Fibroblast of skin of left quadriceps (primary cell): ENCODE data around the gene B3GAT3.
"Not testable (repeated sequence)": the region's sequence is repeated elsewhere in the genome, so short reads cannot be mapped to it uniquely, and the experiment has no call there.

Experiments used
- DNase-seq, 2 experiments: peaks; one replicate each; pipeline ENCODE4 v3.0.0-alpha.2; 2013; ENCODE audit warnings: low read depth in 2 of 2

B3GAT3 gene

DNA sequence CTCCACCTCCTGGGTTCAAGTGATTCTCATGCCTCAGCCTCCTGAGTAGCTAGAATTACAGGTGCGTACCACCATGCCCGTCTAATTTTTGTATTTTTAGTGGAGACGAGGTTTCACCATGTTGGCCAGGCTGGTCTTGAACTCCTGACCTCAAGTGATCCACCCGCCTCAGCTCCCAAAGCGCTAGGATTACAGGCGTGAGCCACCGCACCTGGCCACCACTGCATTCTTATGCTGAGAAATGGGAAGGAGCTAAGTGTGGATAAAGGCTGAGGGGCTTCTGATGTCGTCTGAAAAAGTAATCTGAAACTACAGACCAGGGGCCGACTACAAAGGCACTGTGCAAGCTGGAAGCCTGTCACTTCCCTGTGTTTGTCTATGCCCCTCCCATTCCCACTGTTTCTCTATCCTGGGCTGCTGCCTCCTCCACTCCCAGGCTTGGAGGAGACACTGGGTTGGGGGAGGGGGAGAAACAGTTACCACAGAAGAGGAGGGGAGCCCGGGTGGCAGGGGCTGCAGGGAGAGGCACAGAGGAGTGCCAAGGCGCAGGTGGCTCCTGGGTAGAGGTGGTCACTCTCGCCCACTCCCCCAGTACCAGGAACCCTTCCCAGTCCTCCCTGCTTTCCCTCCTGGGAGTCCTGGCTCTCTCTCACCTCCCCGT lies 17.2 kb downstream of the B3GAT3 start:
- no peak for DNase-seq

DNA sequence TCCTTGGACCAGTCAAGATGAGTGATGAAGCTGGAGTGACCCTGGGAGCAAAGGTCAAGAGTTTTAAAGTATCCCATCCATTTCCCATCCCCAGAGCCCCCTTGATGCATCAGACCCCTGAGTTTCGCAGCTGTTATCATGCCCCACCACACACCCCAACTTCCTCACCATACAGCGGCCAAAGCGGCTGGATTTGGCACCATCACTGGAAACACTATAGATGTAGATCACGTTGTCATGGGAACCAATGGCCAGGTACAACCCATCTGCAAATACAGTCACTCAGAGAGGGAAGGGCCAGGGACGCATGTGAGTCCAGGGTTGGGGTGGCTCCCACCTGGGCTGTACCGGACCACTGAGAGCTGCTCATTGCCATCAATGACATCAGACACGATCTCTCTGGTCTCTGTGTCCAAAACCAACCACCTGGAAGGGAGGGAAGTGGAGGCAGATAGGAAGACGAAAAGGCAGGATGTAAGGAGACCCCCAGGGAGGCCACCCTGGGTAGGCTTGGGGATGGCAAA lies 17.9 kb downstream of the B3GAT3 start:
- DNase-seq: no peak

DNA sequence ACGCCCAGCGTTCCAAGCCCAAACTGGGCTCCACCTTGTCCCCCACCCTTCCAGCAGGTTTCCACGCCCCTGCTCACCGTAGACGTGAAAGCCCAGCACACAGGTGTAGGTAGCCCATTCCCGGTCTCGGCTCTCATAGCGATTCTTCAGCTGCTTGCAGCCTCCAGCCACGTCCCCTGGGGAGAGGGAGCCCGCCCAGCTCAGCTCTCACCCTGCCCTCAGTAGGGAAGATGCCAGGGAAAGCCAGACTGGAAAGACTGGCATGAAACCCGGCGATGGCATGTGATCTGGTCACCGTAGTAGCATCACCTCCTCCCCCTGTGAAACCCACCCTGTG lies 18.7 kb downstream of the B3GAT3 start:
- DNase-seq: no peak

DNA sequence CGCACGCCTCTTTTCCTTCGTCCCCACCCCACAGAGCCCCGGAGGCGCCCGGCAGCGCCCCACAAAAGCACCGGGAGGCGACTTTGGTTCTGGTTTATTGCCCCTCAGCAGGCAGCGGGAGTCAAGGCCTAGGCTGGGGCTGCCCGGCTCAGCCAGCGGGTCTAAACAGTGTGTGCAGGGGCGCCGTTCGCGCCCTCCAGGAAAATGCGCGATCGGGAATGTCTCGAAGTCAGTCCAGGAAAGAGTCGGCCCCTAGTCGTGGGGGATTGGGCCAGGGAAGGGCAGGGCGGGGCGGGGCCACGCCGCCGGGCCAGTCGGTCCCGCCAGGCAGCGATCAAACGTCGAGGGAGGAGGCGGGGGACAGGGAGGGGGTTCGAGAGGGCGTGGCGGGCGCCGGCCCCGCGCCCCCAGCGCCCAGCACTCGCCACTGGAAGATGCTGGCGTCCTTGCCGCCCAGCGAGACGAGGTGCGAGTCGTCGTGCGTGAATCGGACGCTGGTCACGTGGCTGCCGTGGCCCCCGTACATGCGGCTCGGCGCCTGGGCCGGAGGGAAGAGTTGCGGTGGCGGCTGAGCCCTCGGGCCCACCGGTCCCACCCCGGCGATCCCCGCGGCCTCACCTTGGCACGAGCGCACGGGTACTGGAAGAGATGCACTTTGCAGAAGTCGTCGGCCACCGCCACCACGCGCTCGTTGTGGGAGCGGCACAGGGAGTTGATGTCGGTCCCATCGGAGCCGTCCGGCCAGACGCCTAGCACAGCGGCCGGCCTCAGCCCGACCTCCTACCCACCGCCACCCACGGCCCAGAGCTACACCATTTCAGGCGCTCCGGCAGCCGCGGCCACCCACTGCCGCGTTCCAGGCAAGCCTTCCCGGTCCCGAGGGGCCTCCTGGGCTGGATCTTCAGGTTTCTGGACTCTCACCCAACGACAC lies 19.4 kb downstream of the B3GAT3 start:
- DNase-seq: peak in 1 of 2 experiments; percentile 32

DNA sequence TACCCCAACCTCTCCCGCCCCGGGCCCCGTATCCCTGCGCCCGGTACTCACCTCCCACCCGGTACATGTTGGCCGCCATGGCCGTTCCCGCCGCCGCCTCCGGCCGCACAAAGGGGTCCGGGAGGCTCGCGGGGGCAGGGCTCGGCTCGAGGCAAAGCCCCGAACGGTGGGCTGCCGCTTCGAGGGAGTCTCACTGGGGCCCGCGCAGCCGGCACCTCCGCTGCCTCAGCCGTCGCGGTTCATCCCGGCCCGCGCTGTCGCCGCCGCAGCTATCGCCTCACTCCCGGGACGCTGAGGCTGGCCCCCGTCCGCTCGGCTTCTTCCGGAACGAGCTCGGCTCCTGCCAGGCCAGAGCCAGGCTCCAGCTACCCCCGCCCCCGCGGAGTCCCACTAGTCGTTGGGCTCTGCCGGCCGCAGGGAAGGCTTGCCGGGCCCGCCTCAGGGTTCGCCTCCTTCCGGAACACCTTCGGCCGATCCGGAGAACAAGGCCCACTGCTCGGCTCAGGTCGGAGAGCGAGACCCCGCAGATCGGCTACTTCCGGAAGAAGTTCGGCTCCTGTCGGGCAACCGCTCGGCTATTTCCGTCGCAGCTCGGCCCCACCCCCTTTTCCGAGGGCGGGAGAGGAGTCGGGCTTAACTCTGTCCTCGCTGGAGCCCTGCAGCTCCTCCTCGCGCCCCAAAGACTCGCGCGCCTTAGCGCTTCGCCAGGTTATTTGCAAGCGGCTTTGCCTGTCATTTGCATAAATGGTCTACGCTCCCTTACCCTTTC lies 20.2 kb downstream of the B3GAT3 start, which contains the start of gene MTA2:
MTA2 (minus strand) TSS at position 494 of the 769 bp plus-strand sequence; CDS start at position 79, 415 bp downstream.
- peak; percentile 92 to 93 for DNase-seq

DNA sequence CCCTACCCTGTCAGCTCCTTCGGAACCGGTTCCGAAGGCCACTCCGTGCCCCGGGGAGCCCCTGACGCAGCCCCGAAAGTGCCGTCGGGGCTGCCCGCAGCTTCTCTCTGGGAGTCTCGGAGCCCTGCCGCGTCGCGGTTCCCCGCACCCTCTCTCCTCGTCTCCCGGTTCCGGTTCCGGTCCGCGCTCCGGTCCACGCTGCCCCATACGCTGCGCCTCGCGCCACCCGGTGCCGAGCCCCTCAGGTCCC lies 20.7 kb downstream of the B3GAT3 start:
- no peak for DNase-seq

DNA sequence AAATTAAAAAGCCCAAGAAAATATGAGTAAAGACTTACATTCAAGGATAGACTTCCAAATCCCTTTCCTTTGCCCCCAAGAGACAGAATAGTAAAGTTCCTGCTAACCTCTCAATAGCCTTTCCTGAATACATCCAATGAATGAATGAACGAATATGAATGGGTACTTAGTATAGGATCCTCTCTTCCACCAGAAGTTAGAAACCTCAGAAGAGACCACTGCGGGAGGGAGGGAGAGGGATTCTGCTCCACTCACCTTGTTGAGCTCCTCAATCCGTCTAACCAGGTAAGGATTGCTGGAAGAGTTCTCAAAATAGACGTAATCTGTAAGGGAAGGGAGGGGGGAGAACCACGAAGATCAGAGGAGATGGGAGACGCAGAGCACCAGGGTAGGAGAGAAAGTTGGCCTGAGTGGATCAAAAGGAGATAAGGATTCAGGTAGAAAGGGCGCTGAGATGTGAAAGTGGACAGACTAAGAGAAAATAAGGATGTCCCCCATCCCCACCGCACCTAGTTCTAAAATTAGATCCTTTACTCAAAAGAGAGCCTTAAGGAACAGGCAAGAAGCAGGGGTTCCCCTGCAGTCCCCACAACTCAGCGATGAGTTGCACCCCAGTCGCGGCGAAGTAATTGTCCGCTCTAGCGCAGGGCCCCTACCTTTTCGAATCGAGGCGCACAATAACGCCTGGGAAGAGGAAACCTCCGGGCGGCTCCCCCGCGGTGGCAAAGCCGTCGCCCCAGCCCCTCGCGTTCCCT lies 21.2 kb downstream of the B3GAT3 start:
- DNase-seq: no peak

DNA sequence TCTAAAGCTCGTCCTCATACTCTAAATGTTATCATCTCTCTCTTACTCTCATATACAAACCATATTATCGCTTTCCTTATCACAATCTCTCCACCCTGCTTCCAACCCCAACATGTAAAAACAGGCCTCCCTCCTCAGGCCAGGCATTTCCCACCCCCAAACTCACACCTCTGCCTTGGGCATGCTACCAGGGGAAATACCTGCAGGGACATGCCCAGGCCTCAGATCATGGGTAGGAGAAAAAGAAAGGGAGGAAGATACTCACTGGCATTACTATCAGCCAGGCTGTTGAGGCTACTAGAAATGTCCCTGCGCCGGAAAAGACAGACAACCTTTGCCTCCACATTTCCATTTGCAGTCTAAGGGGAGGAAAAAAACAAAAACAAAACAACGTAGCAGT lies 21.9 kb downstream of the B3GAT3 start:
- DNase-seq: no peak

DNA sequence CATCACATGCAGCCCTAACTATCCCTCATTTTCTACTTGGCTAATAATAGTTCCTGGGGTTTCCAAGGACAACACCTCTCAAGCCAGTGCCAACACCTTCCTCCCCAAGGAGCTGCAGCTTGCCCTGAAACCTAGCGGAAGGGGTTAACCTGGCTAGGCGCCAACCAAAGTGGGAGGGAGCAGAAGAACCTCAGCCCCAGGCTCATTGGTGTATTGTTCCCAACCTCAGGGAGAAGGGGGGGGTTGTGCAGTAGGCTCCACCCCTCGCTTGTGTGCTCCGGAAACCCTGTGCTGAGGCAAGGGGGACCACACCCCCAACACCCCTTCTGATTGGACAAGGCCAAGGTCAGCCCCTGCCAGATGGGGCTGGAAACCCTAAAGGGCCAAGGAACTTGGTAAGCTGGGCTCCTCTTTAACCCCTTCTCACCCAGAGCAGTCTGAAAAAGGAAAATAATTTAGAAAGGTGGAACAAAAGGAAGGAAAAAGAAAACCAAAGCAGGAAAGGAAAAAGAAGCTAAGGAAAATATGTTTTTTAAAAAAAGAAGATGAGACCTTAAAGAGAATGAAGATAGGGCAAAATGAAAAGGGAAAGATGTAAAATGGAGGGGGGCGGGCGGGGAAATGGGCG lies 22.6 kb downstream of the B3GAT3 start:
- peak; percentile 96 to 97 for DNase-seq

DNA sequence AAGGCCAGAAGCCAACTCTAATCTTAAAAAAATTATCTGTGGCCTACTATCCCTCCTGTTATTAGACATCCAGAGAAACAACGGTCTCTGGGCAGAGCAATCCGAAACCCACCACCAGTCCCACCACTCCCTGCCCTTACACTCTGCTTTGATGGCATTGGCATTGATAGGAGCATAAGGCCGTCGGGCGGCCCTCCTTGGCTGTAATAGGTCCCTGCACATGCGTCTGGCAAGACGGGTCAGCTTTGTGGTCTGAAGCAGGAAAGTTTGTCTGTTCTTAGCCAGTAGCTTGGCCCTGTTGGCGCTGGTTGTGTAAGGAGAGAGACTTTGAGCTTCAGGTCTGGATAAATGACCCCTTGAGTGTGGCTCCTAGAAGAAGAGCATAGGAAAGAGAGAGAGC lies 26.7 kb downstream of the B3GAT3 start:
- DNase-seq: no peak

DNA sequence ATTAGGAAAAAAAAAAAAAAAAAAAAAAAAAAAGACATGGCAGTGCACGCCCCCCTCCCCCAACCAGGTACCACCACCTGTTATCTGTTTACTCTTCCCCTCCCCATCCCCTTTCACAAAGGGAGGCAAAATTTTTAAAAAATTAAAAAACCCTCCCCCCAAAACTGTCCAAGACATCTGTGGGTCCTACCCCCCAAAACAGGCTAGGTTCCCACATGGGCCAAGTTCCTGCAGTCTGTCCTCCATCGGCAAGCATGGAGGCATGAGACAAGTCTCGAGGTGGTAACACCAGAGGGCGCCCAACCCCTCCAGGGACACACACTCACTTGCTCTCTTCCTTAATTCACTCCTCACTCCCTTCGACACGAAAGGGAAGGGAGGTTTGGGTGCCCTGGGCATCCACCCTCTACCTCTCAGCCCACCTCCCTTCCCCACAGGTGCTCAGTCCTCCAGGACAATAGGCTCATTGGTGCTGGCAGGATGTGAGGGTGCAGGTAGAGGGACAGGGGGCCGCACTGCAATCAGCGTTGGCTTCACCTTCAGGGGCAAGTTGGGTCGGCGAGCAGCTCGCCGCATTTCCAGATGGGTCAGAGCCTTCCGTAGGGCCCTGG lies 28.2 kb downstream of the B3GAT3 start:
- peak in 1 of 2 experiments; percentile 42 for DNase-seq

DNA sequence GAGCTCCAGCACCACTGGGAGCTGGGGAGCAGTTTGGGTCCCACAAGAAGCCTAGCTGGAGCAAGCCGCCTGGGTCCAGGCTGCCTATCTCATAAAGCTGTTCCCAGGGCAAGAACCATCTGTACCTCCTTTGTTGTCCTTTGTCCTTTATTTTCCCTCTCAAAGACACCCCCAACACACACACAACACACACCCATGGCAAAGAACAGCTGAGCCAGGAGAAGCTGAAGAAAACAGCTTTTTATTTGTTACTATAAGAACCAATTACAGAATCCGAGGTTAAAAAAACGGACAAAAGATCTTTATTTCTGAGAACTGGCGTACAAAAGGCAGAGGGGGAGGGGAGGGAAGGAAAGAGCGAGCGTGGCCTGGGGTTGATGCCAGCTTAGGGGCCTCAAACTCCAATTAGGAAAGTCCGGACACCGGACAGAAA lies 28.8 kb downstream of the B3GAT3 start:
- DNase-seq: no peak

DNA sequence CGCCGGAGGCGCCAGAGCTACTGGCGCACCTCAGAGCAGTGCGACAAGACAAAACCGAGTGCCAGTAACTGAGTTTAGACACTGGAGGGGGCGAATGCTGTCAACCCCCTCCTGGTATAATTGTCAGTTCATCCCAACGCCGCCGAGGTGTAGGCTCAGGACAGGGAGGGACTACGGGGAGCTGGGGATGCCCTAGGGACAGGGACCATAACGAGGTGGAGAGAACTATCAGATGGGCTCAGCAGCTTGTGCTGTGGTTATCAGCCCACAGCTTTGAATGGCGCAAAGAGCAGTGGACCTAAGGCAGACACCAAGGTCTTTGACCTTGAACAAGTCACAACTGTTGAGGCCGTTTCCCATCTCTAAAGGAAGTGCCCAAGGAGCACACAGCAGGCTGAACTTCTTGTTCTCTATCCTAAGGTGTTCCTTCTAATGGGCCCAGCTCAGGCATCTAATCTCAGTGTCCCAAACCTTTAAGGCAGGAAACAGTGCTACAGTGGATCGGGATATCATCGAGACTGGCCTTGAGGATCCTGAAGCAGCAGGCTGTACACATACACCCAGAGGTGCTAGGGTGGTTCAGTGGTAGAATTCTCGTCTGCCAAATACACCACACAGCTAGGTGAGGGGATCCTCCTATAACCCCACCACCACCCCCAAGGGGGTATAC lies 29.5 kb downstream of the B3GAT3 start:
- DNase-seq: no peak

DNA sequence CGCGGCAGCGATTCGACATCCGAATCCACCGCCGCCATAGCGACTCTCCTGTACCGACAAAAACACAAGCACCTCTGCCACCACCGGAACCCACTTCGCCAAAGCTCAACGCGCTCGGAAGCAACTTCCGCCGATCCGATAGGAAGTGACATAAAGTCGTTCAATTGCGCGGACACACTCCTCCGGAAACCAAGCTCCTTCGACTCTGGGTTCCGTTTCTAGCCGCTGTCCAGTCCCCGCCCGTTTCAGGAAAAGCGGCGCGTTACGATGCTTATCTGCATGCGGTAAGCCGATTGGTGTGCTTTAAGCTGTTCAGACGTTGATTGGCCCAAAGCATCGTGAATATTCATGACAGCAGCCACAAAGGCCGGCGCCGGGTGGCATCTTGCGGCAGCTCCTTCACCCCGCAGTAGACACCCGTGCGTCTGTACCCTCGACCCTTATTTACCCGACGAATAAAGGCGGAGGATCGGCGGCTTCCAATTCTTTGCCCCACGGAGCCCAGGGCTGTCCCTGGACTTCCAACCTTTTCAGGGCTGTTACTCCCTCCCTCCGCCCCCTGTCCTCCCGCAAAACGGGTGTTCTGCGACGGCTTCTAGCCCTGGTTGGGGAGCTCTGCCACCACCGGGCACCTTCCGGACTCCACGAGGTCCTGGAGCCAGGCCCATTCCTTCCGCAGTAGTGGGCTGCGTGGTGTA lies 30.2 kb downstream of the B3GAT3 start, which contains the start of gene TUT1:
TUT1 (minus strand) TSS at position 76 of the 698 bp plus-strand sequence; CDS start at position 38, 38 bp downstream.
- DNase-seq: peak; percentile 96 to 97

DNA sequence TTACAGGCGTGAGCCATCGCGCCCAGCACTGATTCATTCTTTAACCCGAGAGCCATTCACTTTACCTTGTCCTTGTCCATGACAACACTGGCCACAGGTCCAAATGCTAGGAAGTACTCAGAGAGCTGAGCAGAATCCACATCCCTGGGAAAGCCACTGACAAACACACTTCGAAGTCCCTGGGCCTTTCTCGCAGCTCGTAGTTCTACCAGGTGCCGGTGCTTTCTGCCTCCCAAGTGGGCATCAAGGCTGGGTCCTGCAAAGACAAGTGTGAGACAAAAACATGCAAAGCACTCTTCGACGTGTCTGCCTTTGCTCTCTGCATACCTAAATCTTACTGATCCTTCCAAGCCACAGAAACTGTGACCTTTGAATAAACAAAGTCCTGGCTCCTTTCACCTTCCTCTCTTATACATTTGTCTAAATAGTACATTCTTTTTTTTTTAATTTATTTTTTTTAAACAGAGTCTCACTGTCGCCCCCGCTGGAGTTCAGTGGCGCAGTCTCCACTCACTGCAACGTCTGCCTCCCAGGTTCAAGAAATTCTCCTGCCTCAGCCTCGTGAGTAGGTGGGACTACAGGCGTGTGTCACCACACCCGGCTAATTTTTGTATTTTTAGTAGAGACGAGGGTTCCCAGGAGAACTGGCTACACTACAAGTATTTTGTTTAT lies 32.7 kb downstream of the B3GAT3 start:
- DNase-seq: no peak

DNA sequence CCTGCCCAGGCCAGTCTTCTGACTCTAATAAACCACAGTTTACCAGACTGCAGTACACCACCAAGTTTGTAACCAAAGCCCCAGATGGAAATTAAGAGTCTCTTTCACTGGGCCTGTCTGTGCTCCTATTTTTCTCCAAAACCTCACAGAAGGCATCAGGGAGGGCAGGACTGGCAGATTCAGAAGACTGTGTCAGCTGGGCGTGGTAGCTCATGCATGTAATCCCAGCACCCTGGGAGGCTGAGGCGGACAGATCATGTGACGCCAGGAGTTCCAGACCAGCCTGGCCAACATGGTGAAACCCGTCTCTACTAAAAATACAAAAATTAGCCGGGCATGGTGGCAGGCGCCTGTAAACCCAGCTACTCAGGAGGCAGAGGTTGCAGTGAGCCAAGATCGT lies 36.4 kb downstream of the B3GAT3 start:
- DNase-seq: not testable (repeated sequence)

DNA sequence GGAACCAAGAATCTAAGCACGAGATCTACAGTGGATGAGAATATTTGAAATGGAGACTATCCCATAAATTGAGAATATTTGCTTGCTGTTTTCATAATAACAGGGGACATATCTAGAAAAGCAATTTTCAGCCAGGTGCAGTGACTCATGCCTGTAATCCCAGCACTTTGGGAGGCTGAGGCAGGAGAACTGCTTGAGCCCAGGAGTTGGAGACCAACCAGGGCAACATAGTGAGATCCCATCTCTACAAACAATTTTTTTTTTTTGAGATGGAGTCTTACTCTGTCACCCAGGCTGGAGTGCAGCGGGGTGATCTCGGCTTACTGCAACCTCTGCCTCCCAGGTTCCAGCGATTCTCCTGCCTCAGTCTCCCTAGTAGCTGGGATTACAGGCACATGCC lies 40.1 kb downstream of the B3GAT3 start:
- DNase-seq: not testable (repeated sequence)

DNA sequence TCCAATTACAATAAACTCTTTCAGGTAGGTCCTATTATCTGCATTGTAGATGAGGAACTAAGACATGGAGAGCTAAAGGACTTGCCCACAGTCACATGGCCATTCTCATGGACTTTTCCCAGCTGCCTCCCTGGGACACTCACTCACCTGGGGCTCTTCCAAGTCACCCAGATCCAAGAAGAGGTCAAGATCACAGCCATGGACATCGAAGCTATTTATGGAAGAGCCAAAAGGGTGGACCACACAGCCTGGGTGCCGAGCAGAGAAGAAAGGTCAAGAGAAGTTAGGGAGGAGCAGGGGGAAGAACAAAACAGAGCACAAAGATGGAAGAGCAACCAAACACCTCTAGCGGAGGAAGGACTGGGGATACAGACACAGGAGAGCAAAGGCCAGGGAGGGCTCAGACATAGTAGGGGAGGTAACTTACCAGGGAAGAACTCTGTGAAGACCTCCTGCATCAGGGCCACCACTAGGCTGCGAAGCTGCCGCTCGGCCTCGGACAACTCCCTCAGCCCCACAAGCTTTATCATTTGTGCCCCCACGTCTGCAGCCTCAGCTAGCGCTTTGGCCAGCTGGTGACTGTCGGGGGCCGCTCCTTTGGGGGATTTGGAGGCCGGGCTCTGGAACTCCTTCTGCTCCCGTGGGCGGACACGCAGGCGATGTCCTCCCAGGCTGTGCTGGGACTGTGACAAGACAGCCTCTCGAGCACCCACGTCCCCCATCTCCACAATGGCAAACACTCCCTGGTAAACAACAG lies 40.6 kb downstream of the B3GAT3 start:
- no peak for DNase-seq
